Fibroblast of the aortic adventitia (primary cell): Measurements from ENCODE around the gene DNAJA4. TPM values are rescaled to one million over a fixed set of nuclear protein-coding genes. Genes with fewer than 3 reads are reported as not detected.

ENCODE experiments used
- DNase-seq: peaks from one replicate; pipeline ENCODE4 v3.0.0-alpha.2; 2010; ENCODE audit warnings: low read depth
- H3K4me3 ChIP-seq: 2 replicates; pipeline ENCODE4 v1.5.1; 2011; ENCODE audit warnings: low read depth, mild to moderate bottlenecking, control low read depth, low read length, moderate library complexity
- CTCF ChIP-seq: IDR thresholded peaks from 2 replicates; pipeline ENCODE4 v1.5.1; 2011; ENCODE audit warnings: mild to moderate bottlenecking, low read length, control low read depth, inconsistent platforms; ENCODE audit not compliant: insufficient read depth
- total RNA-seq: library from RNA; depleted of rRNA; stranded (reverse); fragments of >200 nt; gene quantifications from 2 replicates; pipeline ENCODE4 v1.2.3, GENCODE V29; 2012; ENCODE audit warnings: low replicate concordance

Gene DNAJA4
- total RNA-seq, 1 donor: 2.3 TPM

GRCh38 chr15:78319588-78319987, 55.2 kb downstream of the DNAJA4 start:
- no peak for TF ChIP-seq CTCF
- H3K4me3 ChIP-seq: no peak overlapping the region
- no peak for DNase-seq

- H3K4me3 ChIP-seq: no peak overlapping the region
- TF ChIP-seq CTCF: no peak
- DNase-seq: no peak
Measured at GRCh38 chr15:78320183-78320582, 55.8 kb downstream of the DNAJA4 start.

- DNase-seq: no peak
Measured at GRCh38 chr15:78321041-78321570, 56.7 kb downstream of the DNAJA4 start.

DNA sequence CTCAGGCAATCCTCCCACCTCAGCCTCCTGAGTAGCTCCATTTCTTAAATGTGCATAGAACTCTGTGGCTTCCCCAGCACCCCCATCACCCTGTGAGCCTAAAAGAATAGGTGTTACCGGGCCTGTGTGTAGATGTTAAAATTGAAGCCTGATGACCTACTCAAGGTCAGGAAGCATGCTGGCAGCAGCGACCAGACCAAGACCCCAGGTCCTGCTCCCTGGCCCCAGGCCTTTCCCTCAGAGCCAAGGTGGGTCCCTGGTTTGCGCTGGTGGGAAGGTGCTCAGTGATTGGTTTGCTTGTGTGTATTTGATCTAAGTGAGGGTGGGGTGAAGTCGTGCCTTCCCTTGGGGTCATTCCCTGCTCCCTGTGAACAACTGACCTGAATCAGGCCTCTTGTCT, 57.4 kb downstream of the DNAJA4 start:
- no peak for TF ChIP-seq CTCF
- no peak for DNase-seq
- H3K4me3 ChIP-seq: no peak overlapping the region

More at GRCh38 chr15:78321041-78321570, 56.7 kb downstream of the DNAJA4 start:
- H3K4me3 ChIP-seq: no peak overlapping the region
- TF ChIP-seq CTCF: no peak

DNA sequence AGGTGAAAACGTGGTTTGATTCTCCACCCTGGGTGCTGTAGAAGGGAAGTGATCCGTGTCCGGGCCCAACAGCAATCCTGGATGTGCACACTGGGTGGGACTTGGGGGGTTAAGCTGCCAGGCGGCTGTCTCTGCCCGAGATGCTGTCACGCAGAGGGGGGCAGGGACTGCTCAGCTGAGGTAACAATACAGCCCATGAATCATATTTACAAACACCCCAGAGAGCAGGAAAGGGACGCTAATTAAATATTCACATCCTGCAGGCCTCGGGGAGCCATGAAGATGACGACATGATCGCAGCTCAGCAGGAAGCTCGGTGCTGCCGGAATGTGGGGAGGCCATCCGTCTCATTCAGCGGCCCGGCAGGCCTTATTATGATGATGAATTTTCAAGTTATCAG, 57.9 kb downstream of the DNAJA4 start:
- H3K4me3 ChIP-seq: no peak overlapping the region
- DNase-seq: no peak
- TF ChIP-seq CTCF: no peak

DNA sequence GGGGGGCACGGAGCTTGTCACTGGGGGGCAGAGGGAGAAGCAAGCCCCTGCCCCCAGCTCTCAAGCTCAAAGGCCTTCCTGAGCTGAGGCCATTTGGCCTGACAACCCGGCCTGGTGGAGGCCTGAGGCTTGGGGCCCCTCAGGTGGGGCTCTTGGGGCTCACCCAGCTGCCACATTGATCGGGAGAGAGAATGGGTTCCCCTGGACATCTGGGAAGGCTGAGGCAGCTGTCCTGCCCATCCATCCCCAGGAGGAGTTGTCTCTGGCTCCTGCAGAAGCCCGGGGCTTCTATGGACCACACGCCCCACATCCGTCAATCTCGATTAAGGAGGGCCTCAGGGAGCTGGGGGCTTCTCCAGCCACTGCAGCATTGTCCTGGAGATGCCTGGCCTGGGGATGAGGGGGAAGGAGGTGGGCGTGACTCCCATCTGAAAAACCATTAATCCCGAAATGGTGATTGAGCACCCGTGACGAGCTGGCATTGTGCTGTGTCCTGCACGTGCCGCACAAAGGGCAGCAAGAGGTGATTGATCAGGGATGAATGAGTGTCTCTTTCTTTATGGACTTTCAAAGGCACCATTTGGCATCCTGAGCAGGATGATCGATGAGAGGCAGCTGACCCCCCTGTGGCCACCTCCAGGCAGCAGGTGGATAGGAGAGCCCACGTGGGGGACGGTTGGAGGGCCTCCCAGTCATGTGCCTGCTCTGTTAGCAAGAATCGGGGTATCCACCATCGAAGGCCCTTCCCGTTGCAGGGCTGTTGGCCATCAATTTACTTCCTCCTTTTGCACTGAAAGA, 58.6 kb downstream of the DNAJA4 start:
- no peak for TF ChIP-seq CTCF

More for the DNA sequence above, 58.6 kb downstream of the DNAJA4 start:
- no peak overlapping the region for H3K4me3 ChIP-seq
- no peak for DNase-seq
